Activated effector memory CD4-positive, alpha-beta T cell treated with Interleukin-2 at 50 U/mL for 16 hours (primary cell): ENCODE results near the gene TMEM214.

Experiments
- DNase-seq: peaks from one replicate; pipeline ENCODE4 v3.0.0-alpha.2; 2020

TMEM214 gene

GRCh38 chr2:27042159-27042661 is 9.4 kb downstream of the TMEM214 start:
- no peak for DNase-seq

GRCh38 chr2:27042985-27043634 is 10.3 kb downstream of the TMEM214 start:
- no peak for DNase-seq

- DNase-seq, result no peak
Measured at GRCh38 chr2:27049422-27050280, 16.9 kb downstream of the TMEM214 start.

GRCh38 chr2:27050281-27050995 is 17.7 kb downstream of the TMEM214 start:
- DNase-seq, result peak; percentile 87

GRCh38 chr2:27050996-27051901 is 18.5 kb downstream of the TMEM214 start, which contains the start of gene AGBL5:
AGBL5 (plus strand) TSS chr2:27051668; CDS start chr2:27052959, 1,291 bp downstream.
- peak; percentile 95 for DNase-seq

- DNase-seq, result no peak
Measured at GRCh38 chr2:27051902-27052645, 19.3 kb downstream of the TMEM214 start.

GRCh38 chr2:27053321-27053720 is 20.6 kb downstream of the TMEM214 start:
- DNase-seq, result no peak

GRCh38 chr2:27053776-27054175 is 21.0 kb downstream of the TMEM214 start:
- DNase-seq, result no peak

- no peak for DNase-seq
Measured at GRCh38 chr2:27054721-27055120, 22.0 kb downstream of the TMEM214 start.

- DNase-seq, result no peak
Measured at GRCh38 chr2:27057184-27057583, 24.4 kb downstream of the TMEM214 start.

- no peak for DNase-seq
Measured at GRCh38 chr2:27058210-27058609, 25.4 kb downstream of the TMEM214 start.

GRCh38 chr2:27059141-27059820 is 26.5 kb downstream of the TMEM214 start:
- no peak for DNase-seq

GRCh38 chr2:27060323-27060722 is 27.6 kb downstream of the TMEM214 start:
- DNase-seq, result no peak

GRCh38 chr2:27065128-27065527 is 32.4 kb downstream of the TMEM214 start:
- DNase-seq, result no peak

- DNase-seq, result no peak
Measured at GRCh38 chr2:27067385-27067784, 34.6 kb downstream of the TMEM214 start.

GRCh38 chr2:27069436-27069835 is 36.7 kb downstream of the TMEM214 start:
- DNase-seq, result no peak

GRCh38 chr2:27069961-27070618 is 37.3 kb downstream of the TMEM214 start:
- no peak for DNase-seq

GRCh38 chr2:27070653-27071276 is 38.0 kb downstream of the TMEM214 start:
- DNase-seq, result no peak

GRCh38 chr2:27071277-27071989 is 38.7 kb downstream of the TMEM214 start, which contains the start of gene OST4:
OST4 (minus strand) TSS chr2:27071654.
- DNase-seq, result peak; percentile 89
